H9 (cell line): ENCODE data around the gene HIPK1. TPM values are rescaled to one million over a fixed set of nuclear protein-coding genes. Genes with fewer than 3 reads are reported as not detected.

Experiments used
- DNase-seq: peaks from one replicate; pipeline ENCODE4 v3.0.0-alpha.2; 2017
- H2AFZ ChIP-seq: one replicate; pipeline ENCODE4 v1.6.1; 2013; ENCODE audit warnings: mild to moderate bottlenecking, low read length, control low read depth, moderate library complexity
- H2AK5ac ChIP-seq: 2 replicates; pipeline ENCODE4 v1.6.1; 2013; ENCODE audit warnings: low read length, control low read depth, mixed read lengths; ENCODE audit not compliant: insufficient read length
- H2BK120ac ChIP-seq: one replicate; pipeline ENCODE4 v1.6.1; 2013; ENCODE audit warnings: low read depth, mild to moderate bottlenecking, low read length, control low read depth, inconsistent platforms; ENCODE audit not compliant: poor library complexity, severe bottlenecking
- H2BK12ac ChIP-seq: 2 replicates; pipeline ENCODE4 v1.6.1; 2013; ENCODE audit warnings: low read length, control low read depth, mixed read lengths, low read depth; ENCODE audit not compliant: insufficient read length
- H2BK15ac ChIP-seq: 2 replicates; pipeline ENCODE4 v1.6.1; 2013; ENCODE audit warnings: low read depth, low read length, control low read depth
- H2BK20ac ChIP-seq: one replicate; pipeline ENCODE4 v1.6.1; 2013; ENCODE audit warnings: low read depth, mild to moderate bottlenecking, low read length, control low read depth, inconsistent platforms; ENCODE audit not compliant: poor library complexity, severe bottlenecking
- H2BK5ac ChIP-seq: 2 replicates; pipeline ENCODE4 v1.6.1; 2013; ENCODE audit warnings: low read length, control low read depth, mixed read lengths; ENCODE audit not compliant: insufficient read length
- H3K14ac ChIP-seq: 2 replicates; pipeline ENCODE4 v1.6.1; 2013; ENCODE audit warnings: low read length, control low read depth; ENCODE audit not compliant: insufficient read depth
- H3K18ac ChIP-seq: 2 replicates; pipeline ENCODE4 v1.6.1; 2013; ENCODE audit warnings: low read depth, mild to moderate bottlenecking, mixed read lengths, low read length, control low read depth; ENCODE audit not compliant: insufficient read length
- H3K23ac ChIP-seq: 2 replicates; pipeline ENCODE4 v1.6.1; 2013; ENCODE audit warnings: low read length, control low read depth, mixed read lengths, low read depth; ENCODE audit not compliant: insufficient read length
- H3K23me2 ChIP-seq: 2 replicates; pipeline ENCODE4 v1.6.1; 2013; ENCODE audit warnings: low read depth, mild to moderate bottlenecking, mixed read lengths, low read length, control low read depth; ENCODE audit not compliant: insufficient read length, poor library complexity, severe bottlenecking
- H3K27ac ChIP-seq: 2 replicates; pipeline ENCODE4 v1.5.1; 2013; ENCODE audit warnings: low read length, control low read depth, mixed read lengths, low read depth; ENCODE audit not compliant: insufficient read length
- H3K27me3 ChIP-seq: 2 replicates; pipeline ENCODE4 v1.6.1; 2013; ENCODE audit warnings: low read length, control low read depth, inconsistent platforms; ENCODE audit not compliant: insufficient read depth
- H3K4ac ChIP-seq: 2 replicates; pipeline ENCODE4 v1.6.1; 2013; ENCODE audit warnings: low read depth, mild to moderate bottlenecking, control low read depth, inconsistent platforms, low read length, moderate library complexity
- H3K4me1 ChIP-seq: 2 replicates; pipeline ENCODE4 v1.6.1; 2013; ENCODE audit warnings: low read length, control low read depth, inconsistent platforms; ENCODE audit not compliant: insufficient read depth
- H3K4me2 ChIP-seq: 2 replicates; pipeline ENCODE4 v1.6.1; 2013; ENCODE audit warnings: low read length, control low read depth, mixed read lengths; ENCODE audit not compliant: insufficient read length, insufficient read depth
- H3K56ac ChIP-seq: 2 replicates; pipeline ENCODE4 v1.6.1; 2013; ENCODE audit warnings: low read depth, mild to moderate bottlenecking, mixed read lengths, low read length, control low read depth; ENCODE audit not compliant: insufficient read length
- H3K79me1 ChIP-seq: 2 replicates; pipeline ENCODE4 v1.6.1; 2013; ENCODE audit warnings: low read depth, mild to moderate bottlenecking, moderate library complexity, low read length, control low read depth, inconsistent platforms; ENCODE audit not compliant: insufficient read depth, poor library complexity, severe bottlenecking
- H3K79me2 ChIP-seq: 2 replicates; pipeline ENCODE4 v1.6.1; 2013; ENCODE audit warnings: low read length, control low read depth, inconsistent platforms; ENCODE audit not compliant: insufficient read depth
- H3K9ac ChIP-seq: 2 replicates; pipeline ENCODE4 v1.6.1; 2013; ENCODE audit warnings: low read length, control low read depth, mixed read lengths; ENCODE audit not compliant: insufficient read length; ENCODE audit errors: extremely low read depth
- H3K9me3 ChIP-seq: one replicate; pipeline ENCODE4 v1.6.1; 2013; ENCODE audit warnings: low read depth, low read length, inconsistent platforms; ENCODE audit not compliant: control insufficient read depth
- H3T11ph ChIP-seq: one replicate; pipeline ENCODE4 v1.6.1; 2013; ENCODE audit warnings: mild to moderate bottlenecking, low read length, control low read depth, inconsistent platforms
- H4K20me1 ChIP-seq: one replicate; pipeline ENCODE4 v1.6.1; 2013; ENCODE audit not compliant: control insufficient read depth, insufficient read length, insufficient read depth
- H4K5ac ChIP-seq: 2 replicates; pipeline ENCODE4 v1.6.1; 2013; ENCODE audit warnings: low read depth, mild to moderate bottlenecking, mixed read lengths, low read length, control low read depth; ENCODE audit not compliant: insufficient read length
- H4K8ac ChIP-seq: replicated peaks from 2 replicates; pipeline ENCODE4 v1.6.1; 2013; ENCODE audit warnings: low read length, control low read depth, mixed read lengths, low read depth; ENCODE audit not compliant: insufficient read length
- H4K91ac ChIP-seq: 2 replicates; pipeline ENCODE4 v1.6.1; 2013; ENCODE audit warnings: low read depth, mild to moderate bottlenecking, moderate library complexity, mixed read lengths, low read length, control low read depth; ENCODE audit not compliant: insufficient read length
- H3K27ac Mint-ChIP-seq, 3 experiments: 2 replicates in 2 of 3; 3 replicates in 1 of 3; pipeline ENCODE4 v1.8.0; 2020 to 2021; ENCODE audit warnings: mixed read lengths in 3 of 3, mild to moderate bottlenecking in 1 of 3, moderate library complexity in 1 of 3
- H3K27me3 Mint-ChIP-seq: 2 replicates; pipeline ENCODE4 v1.8.0; 2021; ENCODE audit warnings: low read depth, mild to moderate bottlenecking, moderate library complexity, mixed read lengths
- H3K36me3 Mint-ChIP-seq, 3 experiments: 2 replicates in 2 of 3; 3 replicates in 1 of 3; pipeline ENCODE4 v1.8.0; 2020 to 2021; ENCODE audit warnings: low read depth in 3 of 3, mixed read lengths in 3 of 3; ENCODE audit not compliant: insufficient read depth in 1 of 3
- H3K4me1 Mint-ChIP-seq, 2 experiments: 2 replicates each; pipeline ENCODE4 v1.8.0; 2020; ENCODE audit warnings: mixed read lengths in 2 of 2
- H3K4me3 Mint-ChIP-seq, 2 experiments: 2 replicates in 1 of 2; 3 replicates in 1 of 2; pipeline ENCODE4 v1.8.0; 2020 to 2021; ENCODE audit warnings: mild to moderate bottlenecking in 2 of 2, mixed read lengths in 2 of 2, moderate library complexity in 1 of 2
- H3K9me3 Mint-ChIP-seq, 2 experiments: 2 replicates in 1 of 2; 3 replicates in 1 of 2; pipeline ENCODE4 v1.8.0; 2020; ENCODE audit warnings: mild to moderate bottlenecking in 2 of 2, mixed read lengths in 2 of 2, moderate library complexity in 1 of 2
- CTCF ChIP-seq: fragments of 200-600 bp; sonication (generic); conservative IDR thresholded peaks from 3 replicates; pipeline ENCODE4 v1.8.0; 2021; ENCODE audit warnings: antibody characterized with exemption, mild to moderate bottlenecking
- WGBS: extraction: QIAGEN DNeasy Blood & Tissue Kit; methylation state at CpG from one replicate; pipeline ENCODE4 v1.1.7; 2013; ENCODE audit warnings: missing lambda C conversion rate, low lambda C conversion rate, mixed read lengths; ENCODE audit not compliant: insufficient read length; ENCODE audit errors: extremely low coverage; 5-methylcytosine and 5-hydroxymethylcytosine counted together
- total RNA-seq: library from RNA; stranded (reverse); gene quantifications from 2 replicates; pipeline ENCODE4 v1.2.1, GENCODE V29; 2021

Gene HIPK1
- total RNA-seq, 1 experiment from 2014 or later, result 65.7 TPM

- peaks cover 89 to 92% of the 10 kb centered on the region in 2 experiments for H3K4me1 Mint-ChIP-seq
- H3K9me3 ChIP-seq, result no peaks in the 10 kb centered on the region
- peak within 1 kb of the TSS; percentile 72 for H3K27ac ChIP-seq
- no peak within 1 kb of the TSS for H3K56ac ChIP-seq
- no peak within 1 kb of the TSS for H4K5ac ChIP-seq
- no peaks in the 10 kb centered on the region for H3K27me3 ChIP-seq
- H3K9me3 Mint-ChIP-seq, result no peaks in the 10 kb centered on the region; a peak in 1 of 5 replicates
- no peak within 1 kb of the TSS for H2AK5ac ChIP-seq
- peak; percentile 82 for TF ChIP-seq CTCF
- DNase-seq, result peak; percentile 90
- H4K8ac ChIP-seq, result no peak within 1 kb of the TSS
- H2BK120ac ChIP-seq, result no peak within 1 kb of the TSS
- H3K9ac ChIP-seq, result no peak within 1 kb of the TSS
- peak within 1 kb of the TSS; percentile 60 for H3K14ac ChIP-seq
- H2BK20ac ChIP-seq, result no peak within 1 kb of the TSS
- peaks cover 6% of the 10 kb centered on the region for H3K79me1 ChIP-seq
- H3K23me2 ChIP-seq, result peaks cover 10% of the 10 kb centered on the region
- peaks cover 3% of the 10 kb centered on the region for H3K27me3 Mint-ChIP-seq
- H3K4me1 ChIP-seq, result peaks cover 17% of the 10 kb centered on the region
- no peaks in the 10 kb centered on the region for H4K20me1 ChIP-seq
- H3K79me2 ChIP-seq, result peaks cover 6% of the 10 kb centered on the region; the same call in 1 of the 2 replicates
- H3K23ac ChIP-seq, result no peak within 1 kb of the TSS
- H3K27ac Mint-ChIP-seq, result peak within 1 kb of the TSS; percentile 85 to 98 (median 97)
- H2BK15ac ChIP-seq, result no peak within 1 kb of the TSS
- H2BK5ac ChIP-seq, result peak within 1 kb of the TSS; percentile 57
- H2AFZ ChIP-seq, result no peak within 1 kb of the TSS
- peaks cover 22 to 47% (median 45%) of the 10 kb centered on the region in 3 experiments for H3K36me3 Mint-ChIP-seq
- peak within 1 kb of the TSS; percentile 42 for H3K4me2 ChIP-seq
- H2BK12ac ChIP-seq, result no peak within 1 kb of the TSS
- no peak within 1 kb of the TSS for H3T11ph ChIP-seq
- no CpG with 5 or more reads among the region's 13 CpGs for WGBS
- peak within 1 kb of the TSS; percentile 60 to 70 for H3K4me3 Mint-ChIP-seq
- H4K91ac ChIP-seq, result no peak within 1 kb of the TSS
- H3K18ac ChIP-seq, result no peak within 1 kb of the TSS
- no peak within 1 kb of the TSS for H3K4ac ChIP-seq
Measured at GRCh38 chr1:113978863-113979702, 50.0 kb downstream of the HIPK1 start, which contains the start of gene OLFML3. Gene OLFML3, plus strand, starts transcription at chr1:113979474. Its CDS starts 43 bp downstream, at chr1:113979517.
